Adrenal gland (tissue), 5 donors: ENCODE results near the gene TRMU.
A peak's percentile ranks its signal among the peaks of the same experiment; 100 is the strongest.

Source experiments
- CTCF ChIP-seq, 6 experiments: fragments of 450-650 bp in 4 of 6; fragments of 200-600 bp in 2 of 6; sonication (generic) in 1 of 6; IDR thresholded peaks; 1 replicate in 5 of 6; 2 replicates in 1 of 6; pipeline versions ENCODE4 v1.5.1 to v1.8.0; 2016 to 2021; ENCODE audit warnings: antibody characterized with exemption in 6 of 6, mild to moderate bottlenecking in 2 of 6, moderate library complexity in 1 of 6
- POLR2A ChIP-seq, 2 donors: fragments of 450-650 bp; IDR thresholded peaks; one replicate each; pipeline ENCODE4 v1.6.1; 2017; ENCODE audit warnings: antibody characterized with exemption in 2 of 2, mild to moderate bottlenecking in 2 of 2, moderate library complexity in 1 of 2
- donor health status: DM: no; HTN: no; CAD: no.

- TF ChIP-seq CTCF (IDR thresholded peaks at IDR 0.05), result peak in 2 of 6 experiments; percentile 2 to 17
- TF ChIP-seq POLR2A (IDR thresholded peaks at IDR 0.05), result peak; percentile 48 to 74
Measured at GRCh38 chr22:46296257-46297150, 39.0 kb upstream of the TRMU start, which contains the start of gene GTSE1.
